GM20000 (cell line): Measurements from ENCODE around the gene PSD4.
A peak's percentile ranks its signal among the peaks of the same experiment; 100 is the strongest.

Experiments used
- DNase-seq: peaks from one replicate; pipeline ENCODE4 v3.0.0; 2012; ENCODE audit warnings: low spot score
- TF ChIP-seq, protein P1 (sequence below): IDR thresholded peaks from 2 replicates; pipeline ENCODE4 v1.5.1; 2012; ENCODE audit warnings: mild to moderate bottlenecking, control low read depth; ENCODE audit errors: extremely low read depth, missing control alignments

Gene PSD4

DNA sequence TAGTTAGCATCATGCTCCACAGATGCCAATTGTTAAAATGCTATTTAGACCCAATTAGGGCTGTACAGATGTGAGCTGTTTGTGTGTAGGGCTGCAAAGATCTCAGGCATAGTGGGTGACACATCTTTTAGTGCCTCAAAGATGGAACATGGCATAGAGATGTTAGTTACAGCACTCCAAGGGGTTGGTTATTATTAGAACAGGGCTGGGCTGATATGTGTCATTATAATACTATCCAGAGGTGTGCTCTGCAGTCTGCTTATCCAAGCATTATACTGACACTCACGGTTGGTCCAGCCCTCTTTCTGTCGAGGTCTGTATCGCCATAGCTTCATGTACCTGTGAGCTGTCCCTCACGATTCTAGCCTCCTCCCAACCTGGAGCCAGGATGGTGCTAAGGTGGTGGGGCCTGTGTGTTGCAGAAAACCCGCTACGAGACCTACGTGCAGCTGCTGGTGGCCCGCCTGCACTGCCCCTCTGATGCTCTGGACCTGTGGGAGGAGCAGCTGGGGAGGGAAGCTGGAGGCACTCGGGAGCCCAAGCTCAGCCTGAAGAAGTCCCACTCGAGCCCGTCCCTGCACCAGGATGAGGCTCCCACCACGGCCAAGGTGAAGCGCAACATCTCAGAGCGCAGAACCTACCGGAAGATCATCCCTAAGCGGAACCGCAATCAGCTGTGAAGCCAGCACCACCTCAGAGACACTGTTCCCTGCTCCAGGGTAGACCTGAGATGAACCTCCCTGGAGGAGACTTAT is 27.1 kb downstream of the PSD4 start:
- no peak for DNase-seq
- TF ChIP-seq, protein P1, sequence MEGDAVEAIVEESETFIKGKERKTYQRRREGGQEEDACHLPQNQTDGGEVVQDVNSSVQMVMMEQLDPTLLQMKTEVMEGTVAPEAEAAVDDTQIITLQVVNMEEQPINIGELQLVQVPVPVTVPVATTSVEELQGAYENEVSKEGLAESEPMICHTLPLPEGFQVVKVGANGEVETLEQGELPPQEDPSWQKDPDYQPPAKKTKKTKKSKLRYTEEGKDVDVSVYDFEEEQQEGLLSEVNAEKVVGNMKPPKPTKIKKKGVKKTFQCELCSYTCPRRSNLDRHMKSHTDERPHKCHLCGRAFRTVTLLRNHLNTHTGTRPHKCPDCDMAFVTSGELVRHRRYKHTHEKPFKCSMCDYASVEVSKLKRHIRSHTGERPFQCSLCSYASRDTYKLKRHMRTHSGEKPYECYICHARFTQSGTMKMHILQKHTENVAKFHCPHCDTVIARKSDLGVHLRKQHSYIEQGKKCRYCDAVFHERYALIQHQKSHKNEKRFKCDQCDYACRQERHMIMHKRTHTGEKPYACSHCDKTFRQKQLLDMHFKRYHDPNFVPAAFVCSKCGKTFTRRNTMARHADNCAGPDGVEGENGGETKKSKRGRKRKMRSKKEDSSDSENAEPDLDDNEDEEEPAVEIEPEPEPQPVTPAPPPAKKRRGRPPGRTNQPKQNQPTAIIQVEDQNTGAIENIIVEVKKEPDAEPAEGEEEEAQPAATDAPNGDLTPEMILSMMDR = no peak

DNA sequence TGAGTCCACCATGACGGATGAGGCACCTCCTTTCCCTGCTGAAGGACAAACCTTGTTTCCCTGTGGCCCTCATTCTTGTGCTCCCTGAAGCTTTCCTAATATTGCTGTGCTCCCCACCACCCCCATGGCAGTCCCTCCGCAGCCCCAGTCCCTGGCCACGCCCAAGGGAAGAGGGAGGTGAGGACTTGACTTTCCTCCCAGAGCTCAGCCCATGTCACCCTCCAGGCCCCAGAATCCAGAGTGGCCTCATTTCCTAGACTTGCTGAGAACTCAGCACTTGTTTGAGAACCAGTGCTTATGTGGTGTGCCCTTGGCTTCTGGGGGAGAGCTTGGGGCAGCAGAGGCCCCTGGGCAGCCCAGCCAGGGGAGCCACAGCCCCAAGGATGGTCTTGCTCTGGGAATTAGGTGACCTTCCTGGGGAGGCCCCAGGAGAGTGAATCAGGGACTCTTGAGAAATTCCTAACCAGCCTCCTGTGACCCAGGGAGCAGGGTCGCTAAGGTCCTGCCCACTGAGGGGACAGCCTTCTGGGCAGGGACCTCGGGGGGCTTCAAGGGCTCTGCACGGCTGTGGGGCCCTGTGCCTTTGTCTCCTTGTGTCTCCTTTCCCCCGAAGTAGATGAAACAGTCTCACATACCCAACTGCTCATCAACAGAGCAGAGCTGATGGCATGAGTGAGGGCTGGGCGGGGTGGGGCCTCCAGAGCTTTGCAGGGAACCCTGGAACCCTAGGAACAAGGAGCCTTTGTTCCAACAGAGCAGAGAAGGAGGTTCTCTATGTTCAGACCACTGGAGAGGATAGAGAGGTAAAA is 27.9 kb downstream of the PSD4 start:
- no peak for DNase-seq

DNA sequence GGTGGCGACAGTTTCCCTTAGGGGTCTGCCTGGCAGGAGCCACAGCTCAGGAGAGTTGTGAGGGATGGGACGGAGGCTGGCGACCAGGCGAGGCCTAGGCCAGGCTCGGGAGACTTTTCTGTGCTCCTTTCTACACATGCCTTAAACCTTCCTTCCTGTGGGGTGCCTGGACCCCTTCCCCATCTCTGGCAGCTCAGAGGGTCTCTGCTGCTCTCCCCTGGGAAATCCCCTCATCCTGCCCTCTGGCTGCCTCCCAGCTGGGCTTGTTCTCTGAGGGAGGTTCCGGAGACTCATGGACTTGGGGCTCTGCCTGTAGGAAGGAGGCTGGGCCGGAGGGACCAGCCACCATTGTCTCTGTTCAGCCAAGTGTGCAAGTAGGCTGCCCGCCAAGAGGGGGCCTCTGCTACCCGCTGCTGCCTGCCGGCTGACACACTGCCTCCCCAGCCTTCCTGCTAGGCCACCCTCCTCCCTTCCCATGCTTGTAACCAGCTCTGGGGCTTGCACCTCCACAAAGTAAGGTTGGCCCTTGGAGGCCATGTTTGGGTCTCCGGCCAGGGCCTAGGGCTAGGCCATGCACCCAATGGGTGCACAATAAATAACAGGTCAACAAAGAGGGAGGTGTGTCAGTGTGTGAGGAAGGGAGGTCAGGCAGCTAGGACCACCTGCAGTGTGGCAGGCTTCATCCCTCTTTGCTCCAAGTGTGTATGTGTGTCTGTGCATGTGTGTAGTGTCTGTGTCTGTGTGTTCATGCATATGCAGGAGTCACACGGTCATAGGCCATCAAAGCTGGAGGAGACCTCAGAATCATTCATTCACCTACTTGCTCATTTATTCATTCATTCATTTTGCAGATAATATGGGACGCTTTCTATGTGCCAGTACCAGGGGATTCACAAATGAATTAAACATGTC is 28.8 kb downstream of the PSD4 start:
- DNase-seq = no peak
- TF ChIP-seq, protein P1 = no peak

More for the DNA sequence above, 27.9 kb downstream of the PSD4 start:
- TF ChIP-seq, protein P1 = no peak

DNA sequence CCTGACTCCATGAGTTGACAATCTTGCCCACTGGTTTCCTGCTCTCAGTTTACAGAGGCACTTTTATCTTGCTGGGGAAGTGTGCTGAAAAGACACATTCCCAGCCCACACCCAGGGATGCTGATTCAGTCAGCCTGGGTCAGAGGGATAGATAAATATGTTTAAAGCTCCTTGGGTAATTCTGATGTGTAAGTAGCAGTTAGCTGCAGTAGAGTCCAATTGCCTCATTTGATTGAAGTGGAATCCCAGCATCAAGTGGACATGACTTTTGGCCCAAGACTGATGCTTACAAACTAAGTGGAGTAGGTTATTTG is 29.4 kb downstream of the PSD4 start:
- DNase-seq = no peak
- TF ChIP-seq, protein P1 = no peak

DNA sequence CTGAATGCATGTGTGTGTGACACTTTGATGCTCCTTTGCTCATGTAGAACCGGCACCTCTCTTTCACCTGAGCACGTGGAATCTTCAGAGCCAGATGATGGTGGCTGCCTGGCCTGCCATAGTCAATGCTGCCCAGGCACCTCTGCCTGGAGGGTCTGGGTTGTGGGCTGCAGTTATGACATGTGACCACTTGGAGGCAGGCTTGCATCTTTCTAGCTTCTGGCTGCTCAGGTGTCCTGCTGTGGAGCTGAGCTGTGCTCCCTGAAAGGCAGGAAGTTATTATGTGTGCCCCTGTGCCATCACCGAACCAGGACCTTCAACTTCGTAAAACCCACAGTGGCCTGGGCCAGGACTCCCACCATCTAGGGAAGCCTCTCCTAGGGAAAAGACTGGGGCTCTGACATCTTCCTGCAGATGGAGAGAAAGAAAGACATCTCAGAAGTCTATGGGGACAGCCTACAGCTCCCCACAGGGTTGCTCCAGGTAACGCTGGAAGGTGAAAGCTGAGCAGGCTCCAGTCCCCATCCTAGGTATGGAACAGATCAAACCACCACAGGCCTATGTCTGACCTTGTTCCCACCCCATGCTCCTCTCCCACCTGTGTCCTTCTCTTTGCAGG is 30.2 kb downstream of the PSD4 start:
- peak; percentile 85 for DNase-seq
- TF ChIP-seq, protein P1 = peak; percentile 88

DNA sequence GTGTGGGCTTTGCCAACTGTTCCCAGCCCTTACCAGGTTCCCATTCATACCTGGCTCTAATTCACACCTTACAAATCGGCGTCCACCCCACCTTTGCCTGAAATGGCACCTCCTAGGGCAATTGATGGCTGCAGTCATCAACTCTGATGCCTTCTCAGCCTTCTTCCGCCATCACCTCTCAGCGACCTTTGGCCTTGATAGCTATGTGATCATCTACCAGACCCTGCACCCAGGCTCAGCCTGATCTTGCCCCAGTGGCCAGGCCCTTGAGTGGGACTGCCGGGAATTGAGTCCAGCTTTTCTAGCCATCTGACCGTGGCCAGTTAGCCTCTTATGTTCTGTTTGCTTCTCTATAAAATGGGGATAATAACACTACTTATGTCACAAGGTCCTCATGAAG is 32.5 kb downstream of the PSD4 start:
- DNase-seq = no peak
- TF ChIP-seq, protein P1 = no peak
